Chondrocyte (in vitro differentiated cells): ENCODE data around the gene TMEM44. TPM values are rescaled to one million over a fixed set of nuclear protein-coding genes. Genes with fewer than 3 reads are reported as not detected.

Experiments used
- DNase-seq: peaks from one replicate; pipeline ENCODE4 v3.0.0; 2021; ENCODE audit warnings: mixed read lengths, low spot score
- H3K27ac Mint-ChIP-seq: one replicate; pipeline ENCODE4 v1.8.0; 2021; ENCODE audit warnings: mild to moderate bottlenecking, moderate library complexity, mixed read lengths; ENCODE audit not compliant: unreplicated experiment
- H3K27me3 Mint-ChIP-seq: 2 replicates; pipeline ENCODE4 v1.8.0; 2021; ENCODE audit warnings: low read depth, mixed read lengths
- H3K36me3 Mint-ChIP-seq: 2 replicates; pipeline ENCODE4 v1.8.0; 2021; ENCODE audit warnings: low read depth, mixed read lengths
- H3K4me1 Mint-ChIP-seq: 2 replicates; pipeline ENCODE4 v1.8.0; 2021; ENCODE audit warnings: low read depth, mild to moderate bottlenecking, mixed read lengths
- H3K4me3 Mint-ChIP-seq: one replicate; pipeline ENCODE4 v1.8.0; 2021; ENCODE audit warnings: mild to moderate bottlenecking, moderate library complexity, mixed read lengths; ENCODE audit not compliant: unreplicated experiment
- H3K9me3 Mint-ChIP-seq: 2 replicates; pipeline ENCODE4 v1.8.0; 2021; ENCODE audit warnings: low read depth, mixed read lengths
- total RNA-seq: library from RNA; stranded (reverse); gene quantifications from 3 replicates; pipeline ENCODE4 v1.2.1, GENCODE V29; 2021
- TF ChIP-seq, protein P1 (sequence below): fragments of 200-600 bp; sonication (generic); IDR thresholded peaks from 2 replicates; pipeline ENCODE4 v1.5.0; 2021; ENCODE audit warnings: antibody characterized with exemption, mild to moderate bottlenecking, moderate library complexity

TMEM44 gene
- total RNA-seq, 1 donor from 2014 or later: 25.0 TPM

DNA sequence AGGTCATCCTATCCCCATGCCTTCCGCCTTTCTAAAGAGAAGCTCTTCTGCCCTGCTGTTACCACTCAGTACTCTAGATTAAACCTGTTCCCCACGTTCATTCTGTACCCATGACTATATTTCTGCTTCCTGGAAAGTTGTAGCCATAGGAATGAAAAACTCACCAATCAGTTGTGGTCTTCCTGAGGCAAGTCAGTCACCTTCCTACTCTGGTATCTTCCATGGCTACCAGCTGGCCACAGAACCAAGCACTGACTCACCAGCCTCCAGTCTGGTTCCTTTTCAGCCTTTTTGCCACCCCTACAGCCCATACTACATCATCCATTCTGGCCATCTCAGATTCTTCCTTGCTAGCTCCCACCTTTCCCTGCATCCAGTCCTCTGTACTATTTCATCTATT, 46.4 kb downstream of the TMEM44 start:
- peaks cover 3% of the 10 kb centered on the region for H3K9me3 Mint-ChIP-seq
- peaks cover 9% of the 10 kb centered on the region for H3K36me3 Mint-ChIP-seq
- DNase-seq: no peak
- H3K27me3 Mint-ChIP-seq: no peaks in the 10 kb centered on the region
- no peak overlapping the region for H3K27ac Mint-ChIP-seq
- H3K4me3 Mint-ChIP-seq: no peak overlapping the region
- peaks cover 30% of the 10 kb centered on the region for H3K4me1 Mint-ChIP-seq
- TF ChIP-seq, protein P1, sequence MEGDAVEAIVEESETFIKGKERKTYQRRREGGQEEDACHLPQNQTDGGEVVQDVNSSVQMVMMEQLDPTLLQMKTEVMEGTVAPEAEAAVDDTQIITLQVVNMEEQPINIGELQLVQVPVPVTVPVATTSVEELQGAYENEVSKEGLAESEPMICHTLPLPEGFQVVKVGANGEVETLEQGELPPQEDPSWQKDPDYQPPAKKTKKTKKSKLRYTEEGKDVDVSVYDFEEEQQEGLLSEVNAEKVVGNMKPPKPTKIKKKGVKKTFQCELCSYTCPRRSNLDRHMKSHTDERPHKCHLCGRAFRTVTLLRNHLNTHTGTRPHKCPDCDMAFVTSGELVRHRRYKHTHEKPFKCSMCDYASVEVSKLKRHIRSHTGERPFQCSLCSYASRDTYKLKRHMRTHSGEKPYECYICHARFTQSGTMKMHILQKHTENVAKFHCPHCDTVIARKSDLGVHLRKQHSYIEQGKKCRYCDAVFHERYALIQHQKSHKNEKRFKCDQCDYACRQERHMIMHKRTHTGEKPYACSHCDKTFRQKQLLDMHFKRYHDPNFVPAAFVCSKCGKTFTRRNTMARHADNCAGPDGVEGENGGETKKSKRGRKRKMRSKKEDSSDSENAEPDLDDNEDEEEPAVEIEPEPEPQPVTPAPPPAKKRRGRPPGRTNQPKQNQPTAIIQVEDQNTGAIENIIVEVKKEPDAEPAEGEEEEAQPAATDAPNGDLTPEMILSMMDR: no peak

DNA sequence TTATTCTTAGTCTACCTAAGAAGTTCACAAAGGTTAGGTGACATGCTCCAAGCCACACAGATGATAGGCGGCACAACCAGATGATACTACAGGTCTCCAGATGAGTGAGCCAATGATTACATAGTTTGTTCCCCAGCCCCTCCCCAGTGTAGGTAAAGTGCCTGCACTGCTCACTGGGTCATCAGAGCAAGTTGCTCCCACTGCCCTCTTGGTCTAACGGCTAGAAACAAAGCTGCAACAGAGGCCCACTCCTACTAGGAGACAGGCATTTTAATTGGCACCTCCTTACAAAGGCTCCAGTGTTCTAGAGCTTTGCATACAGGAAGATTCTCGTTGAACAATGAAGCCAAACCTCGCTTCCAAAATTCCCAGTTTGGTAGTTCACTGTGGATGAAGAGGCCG, 47.3 kb downstream of the TMEM44 start:
- Mint-ChIP-seq H3K36me3 (peaks cover 9% of the 10 kb centered on the region), H3K9me3 (peaks cover 3% of the 10 kb centered on the region), H3K27ac (no peak overlapping the region), H3K4me1 (peaks cover 30% of the 10 kb centered on the region), H3K4me3 (no peak overlapping the region), H3K27me3 (no peaks in the 10 kb centered on the region)
- DNase-seq: no peak
- TF ChIP-seq, protein P1: no peak

DNA sequence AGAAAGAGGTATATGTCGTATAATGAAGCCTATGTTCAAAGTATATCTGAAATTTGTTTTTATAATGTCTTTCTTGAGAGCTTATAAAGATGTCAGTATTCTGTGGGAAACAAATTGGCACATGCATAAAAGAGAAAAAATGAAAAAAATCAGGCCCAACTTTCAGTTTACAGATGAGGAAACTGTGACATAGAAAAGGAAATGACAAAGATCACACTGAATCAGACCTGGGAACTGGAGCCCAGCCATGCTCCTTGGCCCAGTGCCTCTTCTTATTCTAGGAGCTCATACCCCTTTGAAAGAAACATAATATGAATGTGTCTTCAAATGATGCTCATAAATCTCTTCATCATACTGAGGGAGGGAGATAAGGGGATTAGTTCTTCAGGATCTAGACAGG, 48.4 kb downstream of the TMEM44 start:
- peaks cover 30% of the 10 kb centered on the region for H3K4me1 Mint-ChIP-seq
- no peak for DNase-seq
- H3K9me3 Mint-ChIP-seq: peaks cover 3% of the 10 kb centered on the region
- H3K36me3 Mint-ChIP-seq: peaks cover 8% of the 10 kb centered on the region
- peak overlapping the region; percentile 80 for H3K27ac Mint-ChIP-seq
- H3K27me3 Mint-ChIP-seq: no peaks in the 10 kb centered on the region
- peak overlapping the region; percentile 96 for H3K4me3 Mint-ChIP-seq
- TF ChIP-seq, protein P1: no peak

DNA sequence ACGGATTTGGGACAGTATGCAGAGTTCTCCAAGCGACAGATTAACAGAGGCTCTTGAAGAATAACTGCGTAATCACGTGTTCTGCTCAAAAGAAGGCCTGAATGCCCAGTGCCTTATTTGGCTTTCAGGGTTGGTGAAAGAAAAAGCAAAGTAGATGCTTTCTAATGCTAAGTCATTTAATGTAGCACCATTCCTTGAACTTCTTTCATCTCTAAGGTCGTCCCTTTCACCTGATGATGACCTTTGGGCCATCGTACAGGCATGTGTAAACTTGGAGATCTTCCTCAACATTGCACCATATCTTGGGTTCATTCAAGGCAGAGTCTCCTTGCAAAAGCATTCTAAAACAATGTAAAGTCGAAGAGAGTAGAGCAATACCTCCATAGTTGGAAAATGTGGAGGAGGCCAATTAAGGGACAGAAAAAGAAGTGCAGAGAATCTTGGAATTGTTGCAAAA, 48.9 kb downstream of the TMEM44 start:
- DNase-seq: no peak
- Mint-ChIP-seq H3K36me3 (peaks cover 6% of the 10 kb centered on the region), H3K4me1 (peaks cover 30% of the 10 kb centered on the region), H3K4me3 (peak overlapping the region; percentile 96), H3K27ac (peak overlapping the region; percentile 98), H3K27me3 (no peaks in the 10 kb centered on the region), H3K9me3 (peaks cover 3% of the 10 kb centered on the region)
- TF ChIP-seq, protein P1: no peak

DNA sequence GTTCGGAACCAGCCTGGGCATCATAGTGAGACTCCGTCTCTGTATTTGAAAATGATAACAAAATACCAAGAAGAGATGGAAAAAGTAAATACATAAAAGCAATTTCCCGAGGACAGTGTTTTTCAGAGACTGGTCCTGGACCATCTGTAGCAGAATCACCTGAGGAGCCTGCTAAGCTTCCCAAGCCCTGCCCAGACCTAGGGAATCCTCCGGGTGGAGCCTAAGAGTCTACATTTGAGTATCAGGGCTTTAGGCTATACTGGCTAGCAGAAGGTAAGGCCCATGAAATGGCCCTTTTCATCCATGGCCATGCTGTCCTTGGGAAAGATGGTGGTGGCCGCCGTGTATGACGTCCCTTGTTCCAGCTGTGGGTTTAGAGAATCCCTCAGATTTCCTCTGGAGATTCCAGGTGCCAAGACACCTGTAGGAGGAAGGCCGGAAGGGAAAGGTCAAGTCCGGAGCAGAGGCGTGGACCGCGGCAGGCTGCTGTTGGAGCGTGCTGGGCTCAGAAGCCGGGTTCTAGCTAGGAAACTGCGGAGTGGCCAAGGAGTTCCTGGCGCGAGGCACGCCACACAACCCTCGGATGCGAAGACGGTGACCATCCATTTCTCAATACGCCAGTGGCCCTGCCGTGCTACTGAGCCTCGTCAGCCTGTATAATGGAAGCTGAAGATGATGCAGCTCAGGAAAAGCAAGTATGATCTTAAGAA, 50.9 kb downstream of the TMEM44 start:
- peaks cover 1% of the 10 kb centered on the region for H3K36me3 Mint-ChIP-seq
- H3K27me3 Mint-ChIP-seq: no peaks in the 10 kb centered on the region
- H3K4me3 Mint-ChIP-seq: no peak overlapping the region
- H3K9me3 Mint-ChIP-seq: peaks cover 3% of the 10 kb centered on the region
- DNase-seq: no peak
- TF ChIP-seq, protein P1: no peak
- peaks cover 43% of the 10 kb centered on the region for H3K4me1 Mint-ChIP-seq
- peak overlapping the region; percentile 25 for H3K27ac Mint-ChIP-seq
